NCI-H524 (cell line): Measurements from ENCODE around the gene TIAM1.

ENCODE experiments used
- DNase-seq, 2 experiments: peaks; one replicate each; lab custom pipeline; 2025; lab: John Stamatoyannopoulos, UW

Gene TIAM1

DNA sequence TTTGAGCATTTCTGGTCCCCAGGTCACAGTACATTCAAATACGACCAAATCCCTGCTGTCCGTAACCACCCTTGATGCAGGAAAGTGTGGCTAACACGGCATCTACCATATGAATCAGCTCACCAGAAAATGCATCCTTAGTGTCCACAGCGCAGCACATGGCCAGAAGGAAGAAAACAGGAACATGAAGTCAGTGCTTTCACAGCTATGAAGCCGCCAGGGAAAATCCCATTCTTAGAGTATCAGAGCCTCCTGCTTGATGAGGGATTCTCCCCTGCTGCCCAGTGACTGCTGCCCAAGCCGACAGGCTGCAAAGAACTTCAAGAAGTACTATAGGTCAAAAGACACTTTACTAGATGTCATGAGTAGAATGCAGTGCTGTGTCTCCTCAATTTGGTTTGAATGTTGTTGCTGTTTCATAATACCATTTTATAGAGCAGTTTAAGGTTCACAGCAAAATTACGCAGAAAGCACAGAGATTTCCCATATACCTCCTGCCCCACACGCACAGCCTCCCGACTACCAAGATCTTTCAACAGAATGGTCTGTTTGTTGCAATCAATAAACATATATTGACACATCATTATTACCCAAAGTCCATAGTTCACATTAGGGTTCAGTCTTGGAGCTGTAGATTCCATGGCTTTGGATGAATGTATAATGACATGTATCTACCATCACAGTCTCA is 14.5 kb downstream of the TIAM1 start:
- DNase-seq, result no peak

DNA sequence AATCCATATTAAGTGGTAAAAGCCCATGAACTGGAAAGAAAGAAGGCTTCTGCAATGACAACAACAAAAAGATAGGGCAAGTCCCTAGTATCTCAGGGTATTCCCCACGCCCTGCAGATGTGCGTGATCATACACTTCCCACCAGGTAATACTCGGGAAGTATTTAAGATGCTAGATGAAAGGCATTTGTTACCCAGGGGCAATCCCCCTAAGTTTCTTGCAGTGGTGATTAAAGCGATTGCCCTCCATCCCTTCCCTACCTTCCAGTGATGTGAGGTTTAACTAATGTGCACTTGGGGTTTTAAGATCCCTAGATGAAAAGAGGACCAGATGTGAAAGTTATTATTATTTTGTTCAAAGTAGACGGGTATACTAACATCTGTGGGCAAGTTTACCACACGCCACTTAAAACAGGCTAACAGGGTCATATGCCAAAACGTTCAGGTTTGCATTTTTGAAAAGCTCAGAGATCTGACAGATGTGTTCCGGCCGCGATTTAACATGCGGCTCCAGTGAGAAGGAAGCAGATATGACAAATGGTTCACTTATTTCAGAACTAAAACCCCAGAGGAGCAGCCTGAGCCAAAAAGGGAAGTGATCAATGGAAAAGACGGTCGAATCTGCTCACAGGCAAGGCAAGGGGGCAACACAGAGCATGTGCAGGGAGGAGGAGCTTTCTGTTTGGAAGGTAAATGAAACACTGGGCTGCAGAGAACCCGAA is 17.4 kb downstream of the TIAM1 start:
- DNase-seq, result no peak

DNA sequence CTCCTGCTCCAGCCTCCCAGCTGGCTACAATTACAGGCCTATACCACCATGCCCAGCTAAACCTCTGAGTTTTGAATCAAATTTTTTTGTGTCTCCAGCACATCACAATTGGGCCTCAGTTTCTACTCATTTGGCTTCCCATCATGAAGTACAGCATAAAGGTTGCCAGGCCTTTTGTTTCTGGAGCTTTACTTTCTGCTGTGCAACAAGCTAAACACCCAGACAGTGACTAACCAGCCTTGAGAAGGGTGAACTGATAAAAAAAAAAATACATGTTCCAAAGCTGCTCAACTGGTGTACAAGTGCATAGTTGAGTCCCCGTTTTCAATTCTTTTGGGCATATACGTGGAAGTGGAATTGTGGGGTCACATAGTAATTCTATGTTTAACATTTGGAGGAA is 25.1 kb downstream of the TIAM1 start:
- no peak for DNase-seq

DNA sequence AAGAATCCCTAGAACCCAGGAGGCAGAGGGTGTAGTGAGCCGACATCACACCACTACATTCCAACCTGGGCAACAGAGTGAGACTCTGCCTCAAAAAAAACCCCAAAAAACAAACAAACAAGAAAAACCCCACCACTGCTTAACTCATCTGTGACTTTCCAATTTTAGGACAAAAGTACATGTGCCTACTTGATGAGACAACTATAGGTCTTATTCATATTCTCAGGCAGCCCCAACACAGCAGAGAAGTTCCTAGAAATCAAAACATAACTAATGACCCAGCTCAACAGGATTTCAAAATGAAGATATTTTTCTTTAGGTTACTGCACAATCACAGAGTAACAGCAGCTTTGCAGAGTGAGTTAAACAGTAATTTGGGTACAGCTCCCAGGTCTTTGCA is 26.4 kb downstream of the TIAM1 start:
- no peak for DNase-seq

DNA sequence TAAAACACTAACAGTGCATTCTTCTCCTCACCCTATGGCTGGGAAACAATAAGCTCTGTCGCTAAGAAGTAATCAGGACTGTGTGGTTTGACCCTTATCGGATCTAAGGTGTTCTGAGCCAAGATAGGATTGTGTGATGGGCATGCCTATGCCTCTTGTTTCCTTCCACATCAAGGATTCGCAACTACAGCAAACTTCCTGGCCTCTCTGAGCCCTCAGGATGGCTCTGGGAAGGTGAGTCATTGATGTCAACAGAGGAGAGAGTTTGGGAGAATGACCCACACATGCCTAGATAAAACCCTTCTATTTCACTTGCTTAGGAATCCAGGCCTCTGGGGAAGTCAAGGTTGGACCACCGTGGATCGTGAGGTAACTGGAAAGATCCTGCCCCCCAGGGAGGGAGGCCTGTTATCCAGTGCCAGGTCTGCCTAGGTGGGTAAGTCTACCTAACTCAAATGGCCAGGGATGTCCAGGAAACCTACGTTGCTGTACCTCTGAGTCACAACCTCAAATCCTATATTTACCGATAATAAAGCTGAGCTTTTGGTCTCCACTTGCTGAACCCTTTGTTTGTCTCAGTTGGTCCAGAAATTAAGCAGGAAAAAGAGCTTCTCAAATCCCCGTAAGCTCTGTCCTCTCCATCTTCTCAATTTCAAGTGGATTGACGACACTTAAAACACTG is 27.4 kb downstream of the TIAM1 start:
- DNase-seq, result no peak

DNA sequence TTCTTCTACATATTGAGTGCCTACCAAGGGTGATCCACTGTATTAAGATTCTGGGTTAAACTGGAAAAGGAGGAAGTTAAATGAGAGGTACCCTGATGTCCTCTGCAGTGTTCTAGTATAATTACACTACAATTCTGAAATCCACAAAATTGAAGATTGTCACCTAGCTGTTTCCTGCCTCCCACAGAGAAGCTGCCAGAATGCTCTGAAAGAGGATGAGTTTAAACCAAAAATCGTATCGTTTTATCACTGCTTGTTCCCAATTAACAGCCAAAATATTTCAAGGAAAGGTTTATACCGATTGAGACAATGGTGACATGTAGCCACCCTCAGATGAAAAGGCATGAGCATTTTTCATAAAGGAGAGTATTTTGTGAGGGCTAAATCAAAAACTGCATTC is 28.0 kb downstream of the TIAM1 start:
- no peak for DNase-seq

DNA sequence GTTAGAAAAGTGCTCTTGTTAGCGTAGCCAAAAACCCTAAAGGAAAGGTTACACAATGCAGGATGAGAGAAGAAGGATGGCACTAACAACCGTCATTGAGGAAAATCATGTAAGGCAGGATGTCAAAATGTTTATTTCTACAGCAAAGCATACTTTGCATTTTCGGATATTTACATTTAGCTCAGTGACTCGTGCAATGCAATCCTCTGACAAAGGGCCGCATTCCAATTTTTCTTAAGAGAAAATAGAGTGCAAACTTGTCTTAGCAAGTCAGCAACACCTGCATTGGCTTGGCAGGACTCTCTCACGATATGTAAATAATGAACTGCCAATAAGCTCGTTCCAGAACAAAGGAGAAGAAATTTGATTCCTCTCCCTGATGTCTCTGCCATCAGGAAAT is 33.3 kb downstream of the TIAM1 start:
- DNase-seq, result no peak

DNA sequence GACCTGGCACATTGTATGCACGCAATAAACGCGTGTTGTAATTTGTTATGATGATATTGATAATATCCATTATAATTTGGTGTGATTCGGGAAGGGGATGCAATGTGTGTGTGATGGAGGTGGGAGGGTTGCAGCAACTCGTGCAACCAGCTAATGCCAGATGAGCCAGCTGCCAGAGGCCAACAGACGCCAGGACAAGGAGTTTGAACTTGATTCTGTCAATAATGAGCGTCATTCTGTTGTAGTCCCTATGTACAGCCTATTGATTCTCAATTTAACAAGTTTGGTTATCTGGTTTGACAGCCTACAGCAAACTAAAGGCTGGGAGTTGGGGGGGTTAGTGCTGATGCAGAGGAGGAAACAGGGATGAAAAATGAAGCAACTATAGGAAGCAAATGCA is 35.5 kb downstream of the TIAM1 start:
- no peak for DNase-seq

DNA sequence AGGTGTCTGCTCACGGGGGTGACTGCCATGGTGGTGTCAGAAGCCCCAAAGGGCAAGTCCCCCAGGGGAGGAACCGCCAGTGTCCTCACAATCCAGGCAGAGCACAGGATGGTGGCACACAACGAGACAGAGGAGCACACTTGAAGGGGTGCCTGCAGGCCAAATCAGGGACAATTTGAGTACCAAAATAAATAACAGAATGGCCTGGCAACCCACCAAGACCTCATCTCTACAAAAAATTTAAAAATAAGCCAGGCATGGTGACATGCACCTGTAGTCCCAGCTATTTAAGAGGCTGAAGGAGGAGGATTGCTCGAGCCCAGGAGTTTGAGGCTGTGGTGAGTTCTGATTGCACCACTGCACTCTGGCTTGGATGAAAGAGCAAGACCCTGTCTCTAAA is 38.2 kb downstream of the TIAM1 start:
- no peak for DNase-seq

DNA sequence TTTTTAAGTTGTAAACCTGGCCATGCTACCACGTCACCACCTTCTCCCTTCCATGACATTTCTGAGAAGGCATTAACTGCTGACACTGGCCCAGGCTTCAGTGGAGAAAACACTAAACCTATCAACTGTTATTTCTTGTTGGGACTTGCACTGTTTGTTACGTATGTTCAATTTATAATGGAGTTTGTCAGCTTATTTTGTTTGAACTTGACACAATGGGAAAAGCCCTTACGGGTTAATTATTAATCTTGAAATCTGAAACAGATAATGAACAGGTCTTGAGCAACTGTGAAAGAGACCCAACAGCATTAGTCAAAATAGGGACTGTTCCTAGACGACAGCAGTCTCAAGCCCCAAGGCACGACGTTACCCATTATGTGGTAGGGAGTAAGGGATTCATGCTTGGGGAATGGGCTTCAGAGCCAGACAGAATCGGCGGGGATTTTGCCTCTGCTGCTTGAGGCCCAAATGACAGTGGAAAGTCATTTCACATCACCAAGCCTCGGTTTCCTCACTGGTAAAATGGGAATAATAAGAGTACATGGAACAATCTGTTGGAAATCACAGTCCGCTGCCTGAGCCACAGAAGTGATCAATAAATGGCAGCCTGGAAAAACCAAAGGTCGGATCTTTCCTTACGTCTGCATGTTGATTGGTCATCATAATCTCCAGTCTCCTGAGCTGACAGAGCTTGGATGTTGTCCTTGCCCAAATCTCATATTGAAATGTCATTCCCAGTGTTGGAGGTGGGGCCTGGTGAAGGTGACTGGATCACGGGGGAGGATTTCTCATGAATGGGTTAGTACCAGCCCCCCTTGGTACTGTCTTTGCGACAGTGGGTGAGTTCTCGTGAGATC is 44.5 kb downstream of the TIAM1 start:
- no peak for DNase-seq

DNA sequence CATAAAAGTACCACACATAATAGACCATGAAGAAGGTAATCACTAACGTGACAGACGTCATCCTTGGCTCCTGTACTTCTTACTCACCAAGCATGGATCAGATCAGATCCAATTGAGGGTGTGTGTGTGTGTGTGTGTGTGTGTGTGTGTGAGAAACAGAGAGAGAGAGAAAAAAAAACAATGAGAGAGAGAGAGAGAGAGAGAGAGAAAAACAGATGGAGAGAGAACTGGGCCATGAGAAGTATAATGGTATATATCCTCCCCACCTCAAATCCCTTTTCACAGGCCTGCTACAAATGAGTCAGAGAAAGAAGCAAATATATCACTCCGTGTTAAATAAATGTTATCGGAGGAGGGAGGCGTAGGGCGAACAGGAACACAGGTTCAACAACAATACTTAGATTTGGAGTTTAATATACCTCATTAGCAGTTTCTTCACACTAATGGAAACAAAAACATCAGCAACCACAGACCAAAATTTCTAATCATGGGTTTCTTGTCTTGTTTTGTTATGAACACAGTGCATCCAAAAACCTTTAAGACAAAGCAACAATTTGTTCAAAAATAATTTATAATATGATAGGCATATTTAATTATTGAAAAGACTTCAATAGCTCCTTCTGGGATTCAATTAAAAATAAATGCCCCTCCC is 45.3 kb downstream of the TIAM1 start:
- DNase-seq, result no peak

DNA sequence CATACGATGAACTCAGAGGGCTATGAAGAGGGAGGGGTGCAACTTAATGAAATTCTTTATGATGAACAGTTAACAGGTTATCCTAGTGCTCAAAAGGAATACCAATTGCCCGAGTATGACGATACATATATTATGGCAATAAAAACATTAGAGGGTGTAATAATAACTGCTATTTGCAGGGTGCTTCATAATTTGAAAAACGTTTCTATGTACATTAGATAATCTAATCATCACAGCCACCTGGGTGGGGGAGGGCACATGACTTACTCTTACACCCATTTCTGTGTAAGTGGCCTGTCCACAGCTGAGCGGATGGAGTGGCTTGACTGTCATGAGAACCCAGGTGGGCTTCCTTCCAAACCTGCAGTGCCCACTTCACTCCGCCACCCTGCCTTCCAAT is 46.3 kb downstream of the TIAM1 start:
- DNase-seq, result no peak

DNA sequence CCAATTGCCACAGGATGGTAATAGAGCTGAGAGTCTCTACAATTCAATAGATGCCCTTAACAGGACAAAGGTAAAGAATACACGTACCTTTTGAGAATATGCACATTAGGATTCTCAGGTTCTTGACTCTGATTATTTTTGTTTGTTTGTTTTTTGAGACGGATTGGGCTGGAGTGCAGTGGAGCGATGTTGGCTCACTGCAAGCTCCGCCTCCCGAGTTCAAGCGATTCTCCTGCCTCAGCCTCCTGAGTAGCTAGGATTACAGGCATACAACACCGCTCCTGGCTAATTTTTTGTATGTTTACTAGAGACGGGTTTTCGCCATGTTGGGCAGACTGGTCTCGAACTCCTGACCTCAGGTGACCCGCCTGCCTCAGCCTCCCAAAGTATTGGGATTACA is 48.4 kb downstream of the TIAM1 start:
- no peak for DNase-seq

DNA sequence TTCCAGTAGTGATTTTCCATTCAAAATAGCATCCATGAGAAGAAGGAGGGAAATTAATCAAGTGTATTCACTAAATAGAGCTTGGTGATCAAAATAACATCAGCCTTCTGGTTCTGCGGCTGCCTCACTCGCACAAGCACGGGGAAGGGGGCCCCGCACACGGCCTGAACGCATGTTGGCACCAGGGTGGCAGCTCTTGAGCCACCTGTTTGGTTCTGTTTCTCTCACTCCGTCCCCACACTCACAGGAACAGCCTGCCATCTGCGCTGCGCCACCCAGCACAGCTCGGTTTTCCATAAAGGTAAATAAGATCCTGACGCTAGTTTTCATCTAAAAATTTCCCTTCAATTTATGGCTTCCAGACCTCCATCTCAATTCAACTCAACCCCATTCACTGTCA is 49.4 kb downstream of the TIAM1 start:
- peak in 1 of 2 experiments; percentile 21 for DNase-seq

DNA sequence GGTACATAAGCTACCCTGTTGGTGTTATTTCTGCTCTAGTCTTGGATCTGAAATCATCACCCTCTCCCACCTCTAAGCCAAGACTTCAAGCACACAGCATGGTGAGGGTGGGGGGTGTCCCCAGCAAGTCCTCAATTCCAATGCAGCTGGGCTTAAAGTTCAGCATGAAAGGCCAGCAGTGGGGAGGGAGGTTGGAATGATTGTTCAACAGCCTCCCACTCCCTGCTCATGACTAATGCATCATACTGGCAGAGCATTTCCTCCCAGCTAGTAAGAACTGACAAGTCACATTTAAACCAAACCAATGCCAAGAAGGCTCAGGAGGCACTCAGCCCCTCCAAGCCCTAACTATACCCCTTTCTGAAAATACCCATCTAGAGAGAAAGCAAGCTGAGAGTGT is 50.1 kb downstream of the TIAM1 start:
- DNase-seq, result no peak

DNA sequence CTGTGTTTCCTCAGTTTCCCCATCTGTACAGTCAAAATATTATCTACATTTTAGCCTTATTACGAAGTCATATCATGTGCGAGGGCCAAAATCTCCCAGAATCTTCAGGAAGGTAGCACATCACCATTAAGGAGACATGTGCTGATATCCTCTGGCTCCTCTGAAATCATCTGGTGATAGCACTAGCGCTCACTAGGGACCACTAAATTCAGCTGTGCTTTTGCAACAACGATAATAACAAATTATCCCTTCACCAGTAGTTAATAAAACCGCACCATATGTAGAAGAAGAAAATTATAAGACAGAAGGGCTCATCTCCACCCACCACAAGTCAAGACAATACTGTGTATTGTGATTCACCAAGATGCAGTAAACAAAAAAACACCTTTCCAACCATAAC is 53.3 kb downstream of the TIAM1 start:
- DNase-seq, result no peak

DNA sequence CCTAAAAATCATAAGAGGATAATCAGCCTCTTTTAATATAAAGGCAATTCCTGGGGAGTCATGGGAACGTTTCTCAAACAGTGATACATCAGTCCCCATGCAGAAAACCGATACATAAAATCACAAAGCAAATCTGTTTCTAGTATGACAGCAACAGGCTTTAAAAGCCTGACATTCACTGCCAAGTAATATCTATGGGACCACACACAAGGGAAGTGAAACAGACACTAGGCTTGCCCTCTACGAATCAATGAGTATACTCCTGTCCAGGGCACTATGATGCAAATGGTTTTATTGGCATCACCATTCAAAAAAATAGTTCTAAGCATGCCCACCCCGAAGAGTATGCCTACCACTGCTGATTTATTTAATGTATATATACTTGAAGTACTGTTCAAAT is 54.4 kb downstream of the TIAM1 start:
- no peak for DNase-seq

DNA sequence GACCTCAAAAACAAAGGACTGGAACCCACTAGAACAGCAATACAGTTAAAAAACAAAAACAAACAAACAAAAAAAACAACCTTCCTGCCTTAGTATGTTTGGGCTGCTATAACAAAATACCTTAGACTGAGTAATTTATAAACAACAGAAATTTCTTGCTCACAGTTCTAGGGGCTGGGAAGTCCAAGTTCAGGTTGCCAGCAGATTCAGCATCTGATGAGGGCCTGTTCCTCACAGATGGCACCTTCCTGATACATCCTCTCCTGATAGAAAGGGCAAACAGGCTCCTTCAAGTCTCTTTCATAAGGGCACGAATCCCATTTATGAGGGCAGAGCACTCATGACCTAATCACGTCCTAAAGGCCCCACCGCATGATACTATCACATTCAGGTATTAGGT is 55.9 kb downstream of the TIAM1 start:
- no peak for DNase-seq

DNA sequence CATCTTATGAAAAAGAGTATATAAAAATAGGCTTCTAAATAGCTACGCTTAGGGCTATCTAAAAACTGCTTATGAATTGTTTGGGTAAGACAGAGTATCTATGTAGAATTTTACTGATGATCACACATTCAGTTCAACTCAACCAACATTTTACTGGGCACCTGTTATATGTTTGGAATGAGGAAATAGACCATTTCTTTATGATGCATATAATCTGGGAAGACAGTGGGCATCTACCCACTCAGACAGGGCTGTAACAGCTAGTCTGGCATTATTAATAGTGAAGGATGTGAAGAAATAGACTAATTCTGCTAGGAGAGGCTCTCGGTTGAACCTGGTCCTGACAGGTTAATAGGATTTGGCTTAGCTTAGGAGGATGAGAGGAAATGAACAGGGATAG is 56.9 kb downstream of the TIAM1 start:
- no peak for DNase-seq

DNA sequence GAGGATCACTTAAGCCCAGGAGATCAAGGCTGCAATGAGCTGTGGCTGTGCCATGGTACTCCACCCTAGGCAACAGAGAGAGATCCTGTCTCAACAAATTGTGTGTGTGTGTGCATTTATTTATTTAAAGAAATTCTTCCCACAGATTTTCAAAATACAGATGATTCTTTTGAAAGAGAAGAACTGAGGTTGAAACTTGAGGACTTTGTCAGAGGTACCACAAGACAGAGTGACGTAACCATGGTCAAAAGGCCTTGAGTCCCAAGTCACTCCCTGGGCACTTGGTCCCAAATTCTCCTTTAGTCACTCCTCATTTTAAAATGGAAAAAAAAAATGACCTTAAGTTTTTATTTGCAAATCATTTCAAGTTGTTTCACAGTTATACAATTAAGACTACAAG is 57.4 kb downstream of the TIAM1 start:
- DNase-seq, result no peak

DNA sequence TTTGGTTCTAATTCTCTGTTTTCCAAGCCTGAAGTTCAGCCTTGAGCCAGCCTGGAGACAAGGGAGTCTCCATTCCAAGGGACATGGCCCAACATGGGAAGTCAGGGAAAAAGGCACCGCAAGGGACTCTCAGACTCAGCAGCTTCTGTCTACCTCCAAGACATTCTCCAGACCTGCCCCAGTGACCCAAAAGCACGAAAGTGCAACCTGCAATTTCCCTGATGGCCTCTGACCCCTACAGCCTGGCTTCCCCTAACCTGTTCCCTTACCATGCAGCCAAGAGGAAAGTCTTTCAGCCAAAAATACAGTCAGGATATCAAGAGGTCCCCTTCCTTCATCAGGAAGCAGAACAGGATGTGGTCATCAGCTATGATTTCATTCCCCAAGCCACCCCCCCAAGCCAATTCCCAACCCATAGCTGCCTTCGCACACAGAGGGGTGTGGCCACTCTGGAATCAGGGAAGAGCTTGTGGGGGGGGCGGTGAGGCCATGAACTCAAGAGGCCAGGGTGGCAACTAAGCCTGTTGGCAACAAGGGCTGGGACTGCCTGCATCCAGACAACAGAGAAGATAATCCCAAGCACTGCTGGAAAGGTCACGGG is 59.2 kb downstream of the TIAM1 start:
- DNase-seq, result no peak

DNA sequence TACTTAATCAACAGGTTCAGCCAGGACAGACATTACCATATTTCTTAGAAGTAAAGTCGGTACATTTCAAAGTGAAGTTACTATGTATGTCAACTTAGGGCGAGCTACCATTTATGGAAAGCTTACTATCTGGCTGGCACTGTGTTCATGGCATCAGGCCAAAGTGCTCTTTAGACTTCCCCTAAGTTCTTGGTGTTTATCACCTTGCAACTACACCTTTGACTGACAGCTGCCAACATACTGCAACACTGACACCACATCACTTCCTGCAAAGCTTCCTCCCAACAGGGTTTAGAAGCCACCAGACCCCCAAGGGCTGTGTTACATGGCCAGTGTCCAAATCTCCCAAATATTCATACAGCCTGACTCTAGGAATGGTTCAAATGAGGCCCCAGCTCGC is 61.0 kb downstream of the TIAM1 start:
- no peak for DNase-seq
